SU-DHL-6 (cell line): ENCODE measurements around the gene NCLN.

Experiments used
- EZH2phosphoT487 ChIP-seq: fragments of 200-600 bp; sonication (generic), shearing (Covaris generic); conservative IDR thresholded peaks from 2 replicates; pipeline ENCODE4 v1.6.1; 2018; ENCODE audit warnings: mild to moderate bottlenecking, antibody characterized with exemption, low read length, moderate library complexity, mixed read lengths
- TF ChIP-seq, protein P1 (sequence below): fragments of 200-600 bp; sonication (generic); IDR thresholded peaks from one replicate; pipeline ENCODE4 v1.5.1; 2017; ENCODE audit warnings: antibody characterized with exemption, mild to moderate bottlenecking, low read length, moderate library complexity; ENCODE audit not compliant: insufficient read depth, poor library complexity, severe bottlenecking

GRCh38 chr19:3224346-3225168 lies 38.8 kb downstream of the NCLN start, which contains the start of gene CELF5:
- TF ChIP-seq, protein P1, sequence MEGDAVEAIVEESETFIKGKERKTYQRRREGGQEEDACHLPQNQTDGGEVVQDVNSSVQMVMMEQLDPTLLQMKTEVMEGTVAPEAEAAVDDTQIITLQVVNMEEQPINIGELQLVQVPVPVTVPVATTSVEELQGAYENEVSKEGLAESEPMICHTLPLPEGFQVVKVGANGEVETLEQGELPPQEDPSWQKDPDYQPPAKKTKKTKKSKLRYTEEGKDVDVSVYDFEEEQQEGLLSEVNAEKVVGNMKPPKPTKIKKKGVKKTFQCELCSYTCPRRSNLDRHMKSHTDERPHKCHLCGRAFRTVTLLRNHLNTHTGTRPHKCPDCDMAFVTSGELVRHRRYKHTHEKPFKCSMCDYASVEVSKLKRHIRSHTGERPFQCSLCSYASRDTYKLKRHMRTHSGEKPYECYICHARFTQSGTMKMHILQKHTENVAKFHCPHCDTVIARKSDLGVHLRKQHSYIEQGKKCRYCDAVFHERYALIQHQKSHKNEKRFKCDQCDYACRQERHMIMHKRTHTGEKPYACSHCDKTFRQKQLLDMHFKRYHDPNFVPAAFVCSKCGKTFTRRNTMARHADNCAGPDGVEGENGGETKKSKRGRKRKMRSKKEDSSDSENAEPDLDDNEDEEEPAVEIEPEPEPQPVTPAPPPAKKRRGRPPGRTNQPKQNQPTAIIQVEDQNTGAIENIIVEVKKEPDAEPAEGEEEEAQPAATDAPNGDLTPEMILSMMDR = peak; percentile 28
- TF ChIP-seq EZH2phosphoT487 = no peak
